Activated CD8-positive, alpha-beta T cell treated with anti-CD3 and anti-CD28 coated beads for 36 hours (primary cell): Measurements from ENCODE around the gene HSPB1. TPM values are rescaled to one million over a fixed set of nuclear protein-coding genes. Genes with fewer than 3 reads are reported as not detected.
"Not testable (repeated sequence)": the region's sequence is repeated elsewhere in the genome, so short reads cannot be mapped to it uniquely, and the experiment has no call there.

Experiments used
- ATAC-seq: fragments of 200-7000 bp; cut with Tn5 transposase; one replicate; pipeline ENCODE4 v1.10.0; 2021; ENCODE audit warnings: mild to moderate bottlenecking, moderate library complexity
- CTCF ChIA-PET: fragments of 350-600 bp; sonication (Branson Sonifier 250); formaldehyde crosslinking; loops from one replicate; lab custom pipeline; 2021; ENCODE audit warnings: antibody characterized with exemption; lab: Charles Lee
- POLR2A ChIA-PET: fragments of 350-600 bp; sonication (Branson Sonifier 250); formaldehyde crosslinking; loops from one replicate; lab custom pipeline; 2021; ENCODE audit warnings: antibody characterized with exemption; lab: Charles Lee
- DNase-seq: peaks from one replicate; pipeline ENCODE4 v3.0.0-alpha.2; 2020
- H3K27ac Mint-ChIP-seq: one replicate; pipeline ENCODE4 v1.8.0; 2021; ENCODE audit warnings: mild to moderate bottlenecking, mixed read lengths
- H3K27me3 Mint-ChIP-seq: one replicate; pipeline ENCODE4 v1.8.0; 2021; ENCODE audit warnings: mixed read lengths
- H3K36me3 Mint-ChIP-seq: one replicate; pipeline ENCODE4 v1.8.0; 2021; ENCODE audit warnings: low read depth, mixed read lengths
- H3K4me1 Mint-ChIP-seq: one replicate; pipeline ENCODE4 v1.8.0; 2021; ENCODE audit warnings: low read depth, mixed read lengths
- H3K4me3 Mint-ChIP-seq: one replicate; pipeline ENCODE4 v1.8.0; 2021; ENCODE audit warnings: mild to moderate bottlenecking, moderate library complexity, mixed read lengths
- H3K9me3 Mint-ChIP-seq: one replicate; pipeline ENCODE4 v1.8.0; 2021; ENCODE audit warnings: mixed read lengths
- CTCF ChIP-seq: fragments of 200-600 bp; IDR thresholded peaks from one replicate; pipeline ENCODE4 v1.8.0; 2022; ENCODE audit warnings: antibody characterized with exemption, mild to moderate bottlenecking
- intact Hi-C: fragments of 100-400 bp; cut with micrococcal nuclease; formaldehyde crosslinking; loops from one replicate; pipeline ENCODE4 v1.10.0; 2022
- total RNA-seq, 2 experiments: library from RNA; stranded (reverse); gene quantifications; one replicate each; pipeline ENCODE4 v1.2.3, GENCODE V29; 2021

The HSPB1 gene
- total RNA-seq, 2 experiments from 2014 or later: 104 to 109 TPM

DNA sequence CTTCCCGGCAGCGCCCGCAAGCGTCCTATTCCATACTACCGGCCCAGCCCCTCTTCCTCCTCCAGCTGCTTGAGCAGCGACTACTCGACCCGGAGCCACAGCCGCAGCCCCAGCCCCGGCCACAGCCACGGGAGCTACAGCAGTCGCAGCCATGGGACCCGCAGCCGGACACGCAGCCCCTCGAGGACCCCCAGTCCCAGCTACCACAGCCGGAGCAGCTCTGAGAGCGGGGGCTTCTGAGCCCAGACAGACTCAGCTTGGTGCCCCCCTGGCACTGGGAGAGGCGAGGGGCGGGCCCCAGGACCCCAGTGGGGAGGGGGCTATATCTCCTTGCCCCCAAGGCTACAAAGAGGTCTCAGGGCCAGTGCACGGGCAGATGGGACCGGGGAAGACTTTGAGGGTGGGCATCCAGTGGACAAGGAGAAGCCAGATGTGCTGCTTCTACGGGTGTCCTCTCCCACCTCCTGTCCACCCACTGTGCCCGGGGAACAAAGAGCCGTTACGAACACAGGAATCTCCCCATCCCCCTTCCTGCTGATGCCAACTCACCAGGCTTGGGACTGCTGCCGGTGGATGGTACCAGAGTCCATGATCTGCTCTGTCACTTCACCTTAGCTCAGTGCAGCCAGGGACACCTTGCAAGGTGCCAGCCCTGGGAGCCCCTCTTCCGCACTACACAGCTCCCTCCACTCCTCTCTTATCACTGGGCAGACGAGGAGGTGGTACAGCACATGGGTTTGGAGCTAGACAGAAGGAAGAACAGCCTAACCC, 16.7 kb upstream of the HSPB1 start:
- TF ChIP-seq CTCF: no peak
- ATAC-seq: no peak
- no peaks in the 10 kb centered on the region for H3K9me3 Mint-ChIP-seq
- no peaks in the 10 kb centered on the region for H3K36me3 Mint-ChIP-seq
- H3K27ac Mint-ChIP-seq: no peak overlapping the region
- CTCF ChIA-PET: interaction anchor here (1.6 to 1.9 kb wide), 2 partner anchors 28 to 32 kb away, joined by 4 to 8 read pairs; no protein-coding TSS in a partner anchor
- peaks cover 22% of the 10 kb centered on the region for H3K27me3 Mint-ChIP-seq
- H3K4me3 Mint-ChIP-seq: no peak overlapping the region
- intact Hi-C loops: no loop called here
- POLR2A ChIA-PET: interaction anchor here (1.3 kb wide), 1 partner anchor 12 kb away, joined by 4 read pairs; no protein-coding TSS in a partner anchor
- no peak for DNase-seq
- H3K4me1 Mint-ChIP-seq: peaks cover 9% of the 10 kb centered on the region

- Mint-ChIP-seq H3K4me1 (peaks cover 14% of the 10 kb centered on the region), H3K36me3 (no peaks in the 10 kb centered on the region), H3K9me3 (no peaks in the 10 kb centered on the region), H3K27me3 (peaks cover 17% of the 10 kb centered on the region), H3K4me3 (no peak overlapping the region), H3K27ac (no peak overlapping the region)
- POLR2A ChIA-PET: interaction anchor here (1.3 kb wide), 1 partner anchor 13 kb away, joined by 4 read pairs; no protein-coding TSS in a partner anchor
- CTCF ChIA-PET: interaction anchor here (1.9 kb wide), 1 partner anchor 27 kb away, joined by 8 read pairs; no protein-coding TSS in a partner anchor
- no peak for TF ChIP-seq CTCF
- DNase-seq: no peak
- ATAC-seq: no peak
- intact Hi-C loops: no loop called here
These were observed 15.6 kb upstream of the HSPB1 start for GRCh38 chr7:76286842-76287403.

DNA sequence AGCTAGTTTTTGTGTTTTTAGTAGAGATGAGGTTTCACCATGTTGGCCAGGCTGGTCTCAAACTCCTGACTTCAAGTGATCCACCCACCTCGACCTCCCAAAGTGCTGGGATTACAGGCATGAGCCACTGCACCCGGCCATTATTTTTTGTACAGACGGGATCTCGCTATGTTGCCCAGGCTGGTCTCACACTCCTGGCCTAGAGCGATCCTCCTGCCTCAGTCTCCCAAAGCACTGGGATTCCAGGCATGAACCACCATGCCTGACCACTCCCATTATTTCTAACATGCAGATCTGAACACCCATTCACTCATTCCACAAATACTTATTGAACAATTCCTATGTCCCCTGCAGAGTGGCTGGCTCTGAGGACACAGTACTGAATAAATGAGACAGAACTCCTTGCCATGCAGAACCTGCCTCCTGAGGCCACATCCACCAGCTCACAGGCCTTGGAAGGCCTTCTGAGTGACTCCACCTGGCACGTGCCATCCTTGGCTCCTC, 11.6 kb upstream of the HSPB1 start:
- intact Hi-C loops, H3K27me3 Mint-ChIP-seq, H3K36me3 Mint-ChIP-seq, ATAC-seq, DNase-seq, H3K9me3 Mint-ChIP-seq: not testable (repeated sequence)
- Mint-ChIP-seq H3K27ac (peak overlapping the region; percentile 81), H3K4me1 (peaks cover 13% of the 10 kb centered on the region), H3K4me3 (peak overlapping the region; percentile 31)
- CTCF ChIA-PET: interaction anchor here (0.7 to 4.8 kb wide), 28 partner anchors 9 to 121 kb away, joined by 3 to 78 read pairs (median 4); partner anchors contain the start of genes HSPB1, SRRM3 and YWHAG
- POLR2A ChIA-PET: interaction anchor here (0.7 to 1.0 kb wide), 2 partner anchors 12 to 161 kb away, joined by 4 read pairs; no protein-coding TSS in a partner anchor

- Mint-ChIP-seq H3K4me3 (peak overlapping the region; percentile 31), H3K27ac (peak overlapping the region; percentile 81), H3K4me1 (peaks cover 13% of the 10 kb centered on the region), H3K36me3 (no peaks in the 10 kb centered on the region), H3K27me3 (no peaks in the 10 kb centered on the region), H3K9me3 (no peaks in the 10 kb centered on the region)
- intact Hi-C loops: no loop called here
- DNase-seq: peak; percentile 95
- ChIA-PET POLR2A (interaction anchor here (0.7 to 1.1 kb wide), 5 partner anchors 12 to 162 kb away, joined by 3 to 5 read pairs (median 4); no protein-coding TSS in a partner anchor), CTCF (interaction anchor here (0.7 to 4.8 kb wide), 28 partner anchors 8 to 121 kb away, joined by 3 to 78 read pairs (median 4); partner anchors contain the start of genes HSPB1, SRRM3 and YWHAG)
- ATAC-seq: peak; percentile 94
- TF ChIP-seq CTCF: peak; percentile 96
These were observed 10.9 kb upstream of the HSPB1 start for GRCh38 chr7:76291351-76292212.
